ENCODE measurements around the gene ASCC1. TPM values are rescaled to one million over a fixed set of nuclear protein-coding genes. Genes with fewer than 3 reads are reported as not detected.

Gene ASCC1
- total RNA-seq, 4 donors from 2014 or later: 23.5 to 37.8 (median 29.8) TPM

DNA sequence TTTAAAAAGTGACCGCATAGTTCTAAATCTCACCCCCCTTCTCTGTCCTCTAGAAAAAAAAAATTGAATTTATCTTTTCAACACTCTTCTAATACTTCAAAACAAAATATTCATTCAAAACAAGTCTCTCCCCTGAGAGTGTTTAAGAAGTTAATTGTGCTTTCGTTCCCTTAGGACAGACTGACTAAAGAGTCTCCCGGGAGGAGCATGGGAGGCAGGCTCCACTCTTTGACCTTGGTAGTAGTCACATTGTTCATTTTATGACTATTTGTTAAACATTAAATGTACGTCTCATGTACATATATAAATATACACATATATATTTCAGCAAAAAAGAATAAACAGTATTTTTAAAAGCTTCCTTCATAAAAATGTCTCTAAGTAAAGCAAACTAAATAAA, 92.5 kb downstream of the ASCC1 start:
- Histone ChIP-seq H3K9me3 (no peaks in the 10 kb centered on the region), H3K27ac (replicated peaks in 1 of 4) (no peak overlapping the region), H3K4me1 (peaks cover 0 to 3% (median 0%) of the 10 kb centered on the region in 4 donors), H3K36me3 (peaks cover 0 to 15% (median 7%) of the 10 kb centered on the region in 4 donors), H3K4me3 (no peak overlapping the region), H3K27me3 (no peaks in the 10 kb centered on the region)
- no peak for DNase-seq (ENCODE audit: extremely low spot score)
- WGBS: 79% methylated on average over 4 of the region's 4 CpGs
- intact Hi-C loops (cut with DNase I): no loop called here
- TF ChIP-seq POLR2AphosphoS5 (IDR thresholded peaks at IDR 0.05) (no peak), EP300 (IDR thresholded peaks at IDR 0.05) (no peak), CTCF (IDR thresholded peaks at IDR 0.05) (no peak), POLR2A (IDR thresholded peaks at IDR 0.05; ENCODE audit: low read depth) (no peak)

GRCh38 chr10:72122221-72122620, 93.9 kb downstream of the ASCC1 start:
- Histone ChIP-seq H3K4me1 (peaks cover 0 to 3% (median 0%) of the 10 kb centered on the region in 4 donors), H3K27me3 (no peaks in the 10 kb centered on the region), H3K36me3 (peaks cover 0 to 20% (median 10%) of the 10 kb centered on the region in 4 donors), H3K4me3 (no peak overlapping the region), H3K27ac (replicated peaks in 1 of 4) (no peak overlapping the region), H3K9me3 (no peaks in the 10 kb centered on the region)
- intact Hi-C loops (cut with DNase I): no loop called here
- 100% methylated on average over 4 of the region's 4 CpGs for WGBS
- DNase-seq (ENCODE audit: extremely low spot score): no peak
- TF ChIP-seq POLR2A (IDR thresholded peaks at IDR 0.05; ENCODE audit: low read depth) (no peak), EP300 (IDR thresholded peaks at IDR 0.05) (no peak), POLR2AphosphoS5 (IDR thresholded peaks at IDR 0.05) (no peak), CTCF (IDR thresholded peaks at IDR 0.05) (no peak)

- Histone ChIP-seq H3K4me1 (peaks cover 0 to 3% (median 0%) of the 10 kb centered on the region in 4 donors), H3K27me3 (no peaks in the 10 kb centered on the region), H3K27ac (replicated peaks in 1 of 4) (no peak overlapping the region), H3K36me3 (peaks cover 0 to 13% (median 5%) of the 10 kb centered on the region in 4 donors), H3K4me3 (no peak overlapping the region), H3K9me3 (no peaks in the 10 kb centered on the region)
- WGBS: 92% methylated on average over 1 of the region's 1 CpG
- intact Hi-C loops (cut with DNase I): no loop called here
- TF ChIP-seq EP300 (IDR thresholded peaks at IDR 0.05) (no peak), CTCF (IDR thresholded peaks at IDR 0.05) (no peak), POLR2AphosphoS5 (IDR thresholded peaks at IDR 0.05) (no peak), POLR2A (IDR thresholded peaks at IDR 0.05; ENCODE audit: low read depth) (no peak)
- DNase-seq (ENCODE audit: extremely low spot score): no peak
These were observed 94.7 kb downstream of the ASCC1 start for GRCh38 chr10:72121389-72121788.

DNA sequence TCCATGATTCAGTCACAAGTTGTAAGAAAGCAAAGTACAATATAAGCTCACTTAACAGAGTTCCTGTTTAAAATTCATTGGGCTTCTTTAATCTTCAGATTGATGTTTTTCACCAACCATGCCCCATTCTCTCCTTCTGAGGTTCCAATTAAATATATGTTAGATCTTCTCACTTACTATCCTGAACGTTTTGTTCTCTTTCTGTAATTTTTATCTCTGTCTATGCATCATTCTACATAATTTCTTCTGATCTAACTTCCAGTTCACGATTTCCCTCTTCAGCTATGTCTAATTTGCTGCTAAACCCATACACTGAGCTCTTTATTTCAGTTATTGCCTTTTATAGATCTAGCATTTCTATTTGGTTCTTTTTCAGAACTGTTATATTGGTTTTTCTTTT, 99.7 kb downstream of the ASCC1 start:
- no peaks in the 10 kb centered on the region for H3K27me3 ChIP-seq
- H3K4me3 ChIP-seq: no peak overlapping the region
- no peaks in the 10 kb centered on the region for H3K9me3 ChIP-seq
- DNase-seq (ENCODE audit: extremely low spot score): no peak
- intact Hi-C loops (cut with DNase I): no loop called here
- H3K36me3 ChIP-seq: peaks cover 0 to 17% (median 3%) of the 10 kb centered on the region in 4 donors
- peaks cover 0 to 9% (median 7%) of the 10 kb centered on the region in 4 donors for H3K4me1 ChIP-seq
- 96% methylated on average over 2 of the region's 2 CpGs for WGBS
- TF ChIP-seq CTCF (IDR thresholded peaks at IDR 0.05) (no peak), EP300 (IDR thresholded peaks at IDR 0.05) (no peak), POLR2AphosphoS5 (IDR thresholded peaks at IDR 0.05) (no peak), POLR2A (IDR thresholded peaks at IDR 0.05; ENCODE audit: low read depth) (no peak)
- H3K27ac ChIP-seq (replicated peaks in 1 of 4): no peak overlapping the region

All from esophagus muscularis mucosa (tissue), 4 donors.